GM13977 (cell line): ENCODE measurements around the gene SMIM28.

ENCODE experiments used
- DNase-seq: peaks from one replicate; pipeline ENCODE4 v3.0.0; 2012; ENCODE audit warnings: low spot score
- in situ Hi-C: fragments of 300-500 bp; cut with MboI; formaldehyde crosslinking; loops from one replicate; pipeline ENCODE4 v1.12.0; 2022; ENCODE audit warnings: low sequenced_read_pairs, low pct_unique_long_range_greater_than_20kb, mixed read lengths, inconsistent platforms; ENCODE audit not compliant: unreplicated experiment
- TF ChIP-seq, protein P1 (sequence below): IDR thresholded peaks from 2 replicates; pipeline ENCODE4 v1.5.1; 2012; ENCODE audit warnings: mild to moderate bottlenecking, control low read depth; ENCODE audit not compliant: insufficient read depth; ENCODE audit errors: extremely low read depth, missing control alignments

The SMIM28 gene

DNA sequence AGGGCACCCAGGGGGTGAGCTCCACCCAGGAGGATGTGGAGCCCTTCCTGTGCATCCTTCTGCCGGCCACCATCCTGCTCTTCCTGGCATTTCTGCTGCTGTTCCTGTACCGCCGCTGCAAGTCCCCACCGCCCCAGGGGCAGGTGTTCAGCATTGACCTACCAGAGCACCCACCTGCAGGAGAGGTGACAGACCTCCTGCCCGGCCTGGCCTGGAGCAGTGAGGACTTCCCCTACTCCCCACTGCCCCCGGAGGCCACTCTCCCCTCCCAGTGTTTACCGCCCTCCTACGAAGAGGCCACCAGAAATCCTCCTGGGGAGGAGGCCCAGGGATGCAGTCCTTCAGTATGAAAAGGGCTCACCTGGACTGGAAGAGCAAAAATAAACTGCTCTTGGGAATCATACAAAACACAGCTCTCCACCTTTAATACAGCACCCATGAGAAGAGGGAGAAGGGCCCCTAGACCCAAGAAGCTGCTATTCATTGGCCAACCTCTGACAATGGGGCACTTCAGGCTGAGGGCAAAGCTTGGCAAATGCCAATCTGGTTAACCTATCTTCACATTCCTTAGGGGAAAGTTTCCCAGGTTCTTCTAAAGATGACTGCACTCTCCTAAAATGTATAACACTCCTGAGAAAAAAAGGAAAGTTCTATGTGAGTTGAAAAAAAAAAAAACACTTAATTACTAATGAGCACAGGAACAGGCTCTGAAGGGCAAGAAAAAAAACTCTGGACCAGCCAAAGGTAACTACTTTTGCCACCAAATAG lies 5.0 kb downstream of the SMIM28 start:
- TF ChIP-seq, protein P1, sequence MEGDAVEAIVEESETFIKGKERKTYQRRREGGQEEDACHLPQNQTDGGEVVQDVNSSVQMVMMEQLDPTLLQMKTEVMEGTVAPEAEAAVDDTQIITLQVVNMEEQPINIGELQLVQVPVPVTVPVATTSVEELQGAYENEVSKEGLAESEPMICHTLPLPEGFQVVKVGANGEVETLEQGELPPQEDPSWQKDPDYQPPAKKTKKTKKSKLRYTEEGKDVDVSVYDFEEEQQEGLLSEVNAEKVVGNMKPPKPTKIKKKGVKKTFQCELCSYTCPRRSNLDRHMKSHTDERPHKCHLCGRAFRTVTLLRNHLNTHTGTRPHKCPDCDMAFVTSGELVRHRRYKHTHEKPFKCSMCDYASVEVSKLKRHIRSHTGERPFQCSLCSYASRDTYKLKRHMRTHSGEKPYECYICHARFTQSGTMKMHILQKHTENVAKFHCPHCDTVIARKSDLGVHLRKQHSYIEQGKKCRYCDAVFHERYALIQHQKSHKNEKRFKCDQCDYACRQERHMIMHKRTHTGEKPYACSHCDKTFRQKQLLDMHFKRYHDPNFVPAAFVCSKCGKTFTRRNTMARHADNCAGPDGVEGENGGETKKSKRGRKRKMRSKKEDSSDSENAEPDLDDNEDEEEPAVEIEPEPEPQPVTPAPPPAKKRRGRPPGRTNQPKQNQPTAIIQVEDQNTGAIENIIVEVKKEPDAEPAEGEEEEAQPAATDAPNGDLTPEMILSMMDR, result no peak
- DNase-seq, result no peak
- in situ Hi-C loops, result no loop called here

DNA sequence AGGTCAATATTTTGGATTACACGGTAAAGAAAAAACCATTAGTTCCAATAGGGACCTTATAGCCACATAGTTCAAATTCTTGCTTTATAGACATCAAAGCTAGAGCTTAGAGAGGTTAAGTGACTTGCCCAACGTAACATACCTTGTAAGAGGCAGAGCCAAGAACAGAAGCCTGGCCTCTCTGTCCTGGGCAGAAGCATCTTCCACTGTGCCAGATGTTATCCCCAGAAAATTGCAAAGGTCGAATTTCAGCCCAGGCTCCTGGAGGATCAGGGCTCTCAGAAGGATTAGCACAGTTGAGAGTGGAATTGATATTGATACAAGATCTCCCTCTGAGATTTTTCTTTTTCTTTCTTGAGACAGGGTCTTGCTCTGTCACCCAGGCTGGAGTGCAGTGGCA lies 6.1 kb downstream of the SMIM28 start:
- in situ Hi-C loops, result no loop called here
- TF ChIP-seq, protein P1, result no peak
- DNase-seq, result no peak

- in situ Hi-C loops, result no loop called here
- TF ChIP-seq, protein P1, result no peak
- DNase-seq, result no peak
Observed at GRCh38 chr6:138386897-138387296, 9.2 kb downstream of the SMIM28 start.

DNA sequence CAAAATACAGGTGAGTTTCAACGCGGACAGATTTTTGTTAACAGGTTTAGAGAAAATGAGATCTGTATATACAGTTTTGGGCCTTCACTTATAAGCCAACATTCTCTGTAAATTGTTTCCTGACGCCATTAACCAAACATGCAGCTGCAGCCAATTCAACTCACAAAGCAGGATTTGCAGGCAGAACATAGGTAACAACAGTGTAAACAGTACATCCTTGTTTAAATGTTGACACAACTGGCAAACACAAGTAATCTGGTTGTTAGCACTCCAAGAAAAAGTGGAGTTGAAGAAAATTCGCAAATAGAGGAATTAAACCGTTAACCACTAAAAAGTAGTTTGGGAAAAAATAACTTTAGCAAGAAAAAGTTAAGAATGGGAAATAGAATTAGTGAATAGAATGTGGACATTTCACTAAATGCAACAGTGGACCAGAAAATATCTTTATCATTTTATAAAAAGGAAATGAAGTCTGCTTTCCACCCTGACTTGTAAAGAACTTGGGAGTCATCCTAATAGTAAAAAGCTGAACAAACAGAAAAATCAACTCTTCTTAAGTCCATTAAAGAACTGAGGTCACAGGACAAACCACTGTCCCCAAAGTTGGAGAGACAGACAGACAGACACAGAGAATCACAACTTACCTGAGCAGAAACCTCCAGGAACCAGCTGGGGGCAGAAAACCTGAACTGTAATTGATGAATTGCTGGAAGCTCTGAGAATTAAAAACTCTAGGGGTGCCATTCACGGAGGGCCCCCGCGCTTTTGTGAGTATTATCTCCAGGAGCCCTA lies 10.1 kb downstream of the SMIM28 start:
- in situ Hi-C loops, result no loop called here
- TF ChIP-seq, protein P1, result no peak
- DNase-seq, result no peak

DNA sequence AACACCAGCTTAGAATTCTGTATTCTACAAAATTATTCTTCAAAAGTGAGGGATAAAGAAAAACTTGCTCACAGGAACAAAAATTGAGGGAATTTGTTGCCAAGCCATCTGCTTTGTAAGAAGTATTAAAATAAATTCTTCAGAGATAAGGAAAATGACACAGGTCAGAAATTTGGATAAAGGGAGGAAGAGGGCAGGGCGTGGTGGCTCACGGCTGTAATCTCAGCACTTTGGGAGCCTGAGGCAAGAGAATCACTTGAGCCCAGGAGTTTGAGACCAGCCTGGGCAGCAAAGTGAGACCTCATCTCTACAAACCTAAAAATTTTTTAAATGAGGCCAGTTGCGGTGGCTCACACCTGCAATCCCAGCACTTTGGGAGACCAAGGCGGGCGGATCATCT lies 11.8 kb downstream of the SMIM28 start:
- TF ChIP-seq, protein P1, result no peak
- in situ Hi-C loops, result no loop called here
- DNase-seq, result no peak

- TF ChIP-seq, protein P1, result no peak
- in situ Hi-C loops, result no loop called here
- no peak for DNase-seq
Observed at GRCh38 chr6:138393871-138394783, 16.4 kb downstream of the SMIM28 start.
